Stimulated activated naive CD4-positive, alpha-beta T cell treated with Interleukin-2 at 50 U/mL for 16 hours (primary cell): ENCODE results near the gene WDR70.
"Not testable (repeated sequence)": the region's sequence is repeated elsewhere in the genome, so short reads cannot be mapped to it uniquely, and the experiment has no call there.

Source experiments
- DNase-seq: peaks from one replicate; lab custom pipeline; 2025; lab: John Stamatoyannopoulos, UW

Gene WDR70

GRCh38 chr5:37685816-37686215 lies 306.7 kb downstream of the WDR70 start:
- DNase-seq = no peak

GRCh38 chr5:37688925-37689324 lies 309.8 kb downstream of the WDR70 start:
- not testable (repeated sequence) for DNase-seq

GRCh38 chr5:37694333-37694732 lies 315.2 kb downstream of the WDR70 start:
- not testable (repeated sequence) for DNase-seq

GRCh38 chr5:37694867-37695266 lies 315.7 kb downstream of the WDR70 start:
- DNase-seq = no peak

- no peak for DNase-seq
Measured at GRCh38 chr5:37695647-37696046, 316.5 kb downstream of the WDR70 start.

- DNase-seq = no peak
Measured at GRCh38 chr5:37696190-37697021, 317.3 kb downstream of the WDR70 start.

- DNase-seq = no peak
Measured at GRCh38 chr5:37701868-37702267, 322.8 kb downstream of the WDR70 start.

- no peak for DNase-seq
Measured at GRCh38 chr5:37703841-37704241, 324.7 kb downstream of the WDR70 start.

GRCh38 chr5:37704406-37704805 lies 325.3 kb downstream of the WDR70 start:
- no peak for DNase-seq

- no peak for DNase-seq
Measured at GRCh38 chr5:37709020-37709419, 329.9 kb downstream of the WDR70 start.

GRCh38 chr5:37710965-37711364 lies 331.8 kb downstream of the WDR70 start:
- DNase-seq = no peak

- DNase-seq = no peak
Measured at GRCh38 chr5:37712750-37713149, 333.6 kb downstream of the WDR70 start.

- no peak for DNase-seq
Measured at GRCh38 chr5:37714756-37715155, 335.6 kb downstream of the WDR70 start.

GRCh38 chr5:37715361-37715760 lies 336.2 kb downstream of the WDR70 start:
- no peak for DNase-seq

- DNase-seq = no peak
Measured at GRCh38 chr5:37715992-37716391, 336.9 kb downstream of the WDR70 start.

- DNase-seq = no peak
Measured at GRCh38 chr5:37716405-37716804, 337.3 kb downstream of the WDR70 start.

GRCh38 chr5:37717276-37717612 lies 338.1 kb downstream of the WDR70 start:
- no peak for DNase-seq

- DNase-seq = no peak
Measured at GRCh38 chr5:37717613-37718431, 338.7 kb downstream of the WDR70 start.

GRCh38 chr5:37720550-37720952 lies 341.4 kb downstream of the WDR70 start:
- no peak for DNase-seq

- DNase-seq = peak; percentile 22
Measured at GRCh38 chr5:37721447-37721871, 342.3 kb downstream of the WDR70 start.

GRCh38 chr5:37722236-37723161 lies 343.4 kb downstream of the WDR70 start:
- no peak for DNase-seq
